Hepatocyte (in vitro differentiated cells): Measurements from ENCODE around the gene MLPH. TPM values are rescaled to one million over a fixed set of nuclear protein-coding genes. Genes with fewer than 3 reads are reported as not detected.

ENCODE experiments used
- DNase-seq: peaks from one replicate; pipeline ENCODE4 v3.0.0-alpha.2; 2016; ENCODE audit warnings: low spot score
- H2AFZ ChIP-seq: fragments of 200-600 bp; sonication (generic); 2 replicates; pipeline ENCODE4 v1.6.0; 2016; ENCODE audit warnings: antibody characterized with exemption, mild to moderate bottlenecking
- H3K27ac ChIP-seq: fragments of 200-600 bp; sonication (generic); 2 replicates; pipeline ENCODE4 v1.5.1; 2016; ENCODE audit warnings: mild to moderate bottlenecking
- H3K27me3 ChIP-seq: fragments of 200-600 bp; sonication (generic); 2 replicates; pipeline ENCODE4 v1.6.1; 2016
- H3K36me3 ChIP-seq: fragments of 200-600 bp; sonication (generic); replicated peaks from 2 replicates; pipeline ENCODE4 v1.5.1; 2016; ENCODE audit warnings: low read depth; ENCODE audit not compliant: insufficient read depth
- H3K4me1 ChIP-seq: fragments of 200-600 bp; sonication (generic); 2 replicates; pipeline ENCODE4 v1.5.1; 2016; ENCODE audit warnings: mild to moderate bottlenecking, moderate library complexity; ENCODE audit not compliant: insufficient read depth
- H3K4me2 ChIP-seq: fragments of 200-600 bp; sonication (generic); 2 replicates; pipeline ENCODE4 v1.6.0; 2016
- H3K4me3 ChIP-seq: fragments of 200-600 bp; sonication (generic); 2 replicates; pipeline ENCODE4 v1.5.1; 2016; ENCODE audit warnings: mild to moderate bottlenecking
- H3K79me2 ChIP-seq: fragments of 200-600 bp; sonication (generic); 2 replicates; pipeline ENCODE4 v1.6.0; 2017; ENCODE audit warnings: mild to moderate bottlenecking
- H3K9me2 ChIP-seq: fragments of 200-600 bp; sonication (generic); replicated peaks from 2 replicates; pipeline ENCODE4 v1.6.0; 2017; ENCODE audit warnings: mild to moderate bottlenecking; ENCODE audit not compliant: insufficient read depth
- H3K9me3 ChIP-seq: fragments of 200-600 bp; sonication (generic); 2 replicates; pipeline ENCODE4 v1.5.1; 2016; ENCODE audit warnings: low read depth, mild to moderate bottlenecking
- H4K20me1 ChIP-seq: fragments of 200-600 bp; sonication (generic); 2 replicates; pipeline ENCODE4 v1.6.0; 2016; ENCODE audit warnings: mild to moderate bottlenecking; ENCODE audit not compliant: insufficient read depth, poor library complexity, severe bottlenecking
- EZH2 ChIP-seq: fragments of 200-600 bp; sonication (generic); IDR thresholded peaks from 2 replicates; pipeline ENCODE4 v1.6.1; 2016; ENCODE audit warnings: antibody characterized with exemption, mild to moderate bottlenecking, borderline replicate concordance
- EZH2phosphoT487 ChIP-seq: fragments of 200-600 bp; sonication (generic); IDR thresholded peaks from one replicate; pipeline ENCODE4 v1.6.1; 2018; ENCODE audit warnings: antibody characterized with exemption, mild to moderate bottlenecking, low read depth, moderate library complexity; ENCODE audit not compliant: unreplicated experiment, severe bottlenecking
- WGBS: methylation state at CpG from one replicate; pipeline ENCODE4 v1.1.6; 2016; ENCODE audit warnings: low lambda C conversion rate; ENCODE audit errors: missing lambda C conversion rate; 5-methylcytosine and 5-hydroxymethylcytosine counted together
- polyA plus RNA-seq: library from polyadenylated mRNA; unstranded; fragments of >200 nt; fragmentation: Nextera tagmentation; extraction: Ambion mirVana; gene quantifications from 2 replicates; pipeline ENCODE4 v1.2.1, GENCODE V29; 2016
- total RNA-seq: library from RNA; depleted of rRNA; stranded (reverse); fragments of >200 nt; gene quantifications from 2 replicates; pipeline ENCODE4 v1.2.3, GENCODE V29; 2014
- TF ChIP-seq, protein P1 (sequence below): fragments of 200-600 bp; sonication (generic); IDR thresholded peaks from 2 replicates; pipeline ENCODE4 v1.5.1; 2016; ENCODE audit warnings: antibody characterized with exemption, mild to moderate bottlenecking; ENCODE audit not compliant: poor library complexity

Gene MLPH
- total and polyA plus RNA-seq, 2 experiments from 2014 or later = 6.7 to 12.3 TPM

DNA sequence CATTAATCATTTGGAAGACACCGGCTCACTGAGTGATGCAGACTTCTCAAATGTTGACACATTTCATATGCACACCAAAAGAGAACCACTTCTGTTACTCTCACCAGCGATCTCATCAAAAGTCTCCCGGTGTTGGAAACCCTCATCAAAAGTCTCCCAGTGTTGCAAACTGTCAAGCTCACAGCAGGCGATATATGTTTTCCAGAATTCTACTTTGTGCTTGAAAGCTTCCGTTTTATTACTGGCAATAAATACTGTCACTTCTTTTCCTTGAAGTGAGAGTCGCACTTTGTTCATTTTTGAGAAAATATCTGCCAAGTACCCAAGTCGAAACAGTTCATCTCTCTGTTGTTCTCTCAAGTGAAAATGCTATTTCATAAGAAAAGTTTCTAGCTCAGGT, 20.5 kb downstream of the MLPH start:
- Histone ChIP-seq H3K36me3 (no peaks in the 10 kb centered on the region), H2AFZ (no peak overlapping the region), H3K27ac (no peak overlapping the region), H3K4me3 (no peak overlapping the region), H4K20me1 (no peaks in the 10 kb centered on the region), H3K9me3 (no peaks in the 10 kb centered on the region), H3K27me3 (no peaks in the 10 kb centered on the region), H3K9me2 (no peaks in the 10 kb centered on the region), H3K79me2 (no peaks in the 10 kb centered on the region), H3K4me1 (peaks cover 6% of the 10 kb centered on the region), H3K4me2 (no peak overlapping the region)
- no peak for DNase-seq
- TF ChIP-seq, protein P1, sequence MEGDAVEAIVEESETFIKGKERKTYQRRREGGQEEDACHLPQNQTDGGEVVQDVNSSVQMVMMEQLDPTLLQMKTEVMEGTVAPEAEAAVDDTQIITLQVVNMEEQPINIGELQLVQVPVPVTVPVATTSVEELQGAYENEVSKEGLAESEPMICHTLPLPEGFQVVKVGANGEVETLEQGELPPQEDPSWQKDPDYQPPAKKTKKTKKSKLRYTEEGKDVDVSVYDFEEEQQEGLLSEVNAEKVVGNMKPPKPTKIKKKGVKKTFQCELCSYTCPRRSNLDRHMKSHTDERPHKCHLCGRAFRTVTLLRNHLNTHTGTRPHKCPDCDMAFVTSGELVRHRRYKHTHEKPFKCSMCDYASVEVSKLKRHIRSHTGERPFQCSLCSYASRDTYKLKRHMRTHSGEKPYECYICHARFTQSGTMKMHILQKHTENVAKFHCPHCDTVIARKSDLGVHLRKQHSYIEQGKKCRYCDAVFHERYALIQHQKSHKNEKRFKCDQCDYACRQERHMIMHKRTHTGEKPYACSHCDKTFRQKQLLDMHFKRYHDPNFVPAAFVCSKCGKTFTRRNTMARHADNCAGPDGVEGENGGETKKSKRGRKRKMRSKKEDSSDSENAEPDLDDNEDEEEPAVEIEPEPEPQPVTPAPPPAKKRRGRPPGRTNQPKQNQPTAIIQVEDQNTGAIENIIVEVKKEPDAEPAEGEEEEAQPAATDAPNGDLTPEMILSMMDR = no peak
- TF ChIP-seq EZH2 (no peak), EZH2phosphoT487 (no peak)
- 79% methylated on average over 7 of the region's 7 CpGs for WGBS

DNA sequence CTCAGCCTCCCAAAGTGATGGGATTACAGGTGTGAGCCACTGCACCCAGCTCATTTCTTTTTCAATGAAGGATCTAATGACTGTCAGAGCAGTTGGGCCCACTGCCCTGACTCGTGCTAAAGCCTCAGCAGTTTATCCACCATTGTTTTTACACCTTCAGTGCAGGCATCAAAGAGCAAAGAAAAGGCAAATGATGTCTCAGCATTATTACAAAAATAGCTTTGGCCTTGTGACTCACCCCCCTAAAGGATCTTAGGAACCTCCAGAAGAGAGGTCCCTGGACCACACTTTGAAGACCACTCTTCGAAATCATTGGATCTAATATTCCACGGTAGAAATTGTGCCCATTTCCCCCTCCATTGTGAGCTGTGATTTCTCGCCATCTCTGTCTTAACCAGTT, 21.3 kb downstream of the MLPH start:
- Histone ChIP-seq H3K9me2 (no peaks in the 10 kb centered on the region), H3K27ac (no peak overlapping the region), H3K4me1 (no peaks in the 10 kb centered on the region), H3K4me3 (no peak overlapping the region), H4K20me1 (no peaks in the 10 kb centered on the region), H3K9me3 (no peaks in the 10 kb centered on the region), H3K27me3 (no peaks in the 10 kb centered on the region), H2AFZ (no peak overlapping the region), H3K36me3 (no peaks in the 10 kb centered on the region), H3K4me2 (no peak overlapping the region), H3K79me2 (no peaks in the 10 kb centered on the region)
- TF ChIP-seq, protein P1 = no peak
- TF ChIP-seq EZH2 (no peak), EZH2phosphoT487 (no peak)
- 97% methylated on average over 4 of the region's 4 CpGs for WGBS
- DNase-seq = no peak

DNA sequence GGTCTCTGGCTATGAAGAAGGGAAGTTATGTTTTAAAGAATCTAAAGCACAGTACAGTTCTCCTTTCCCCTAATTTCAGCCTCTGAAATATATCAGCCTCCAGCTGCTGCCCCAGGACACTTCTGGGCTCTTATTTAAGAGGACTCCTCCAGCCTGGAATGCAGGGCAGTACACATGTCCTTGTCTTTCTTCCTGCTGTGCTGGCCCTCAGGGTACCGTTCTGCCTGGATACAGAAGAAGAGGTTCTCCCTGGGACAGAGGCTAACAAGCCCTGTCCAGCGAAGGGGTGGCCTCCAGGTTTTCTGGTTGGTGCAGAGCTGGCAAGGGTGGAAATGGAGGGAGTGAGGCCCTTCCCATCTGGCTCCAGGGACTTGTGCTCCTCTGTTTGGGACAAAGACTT, 22.1 kb downstream of the MLPH start:
- H4K20me1 ChIP-seq = no peaks in the 10 kb centered on the region
- no peaks in the 10 kb centered on the region for H3K9me3 ChIP-seq
- H3K27me3 ChIP-seq = no peaks in the 10 kb centered on the region
- DNase-seq = no peak
- H3K36me3 ChIP-seq = no peaks in the 10 kb centered on the region
- TF ChIP-seq, protein P1 = no peak
- TF ChIP-seq EZH2phosphoT487 = no peak
- no peak for TF ChIP-seq EZH2
- H3K4me3 ChIP-seq = no peak overlapping the region
- no peak overlapping the region for H3K4me2 ChIP-seq
- no peak overlapping the region for H3K27ac ChIP-seq
- no peak overlapping the region for H2AFZ ChIP-seq
- H3K4me1 ChIP-seq = no peaks in the 10 kb centered on the region
- 91% methylated on average over 2 of the region's 2 CpGs for WGBS
- H3K79me2 ChIP-seq = no peaks in the 10 kb centered on the region
- H3K9me2 ChIP-seq = no peaks in the 10 kb centered on the region

DNA sequence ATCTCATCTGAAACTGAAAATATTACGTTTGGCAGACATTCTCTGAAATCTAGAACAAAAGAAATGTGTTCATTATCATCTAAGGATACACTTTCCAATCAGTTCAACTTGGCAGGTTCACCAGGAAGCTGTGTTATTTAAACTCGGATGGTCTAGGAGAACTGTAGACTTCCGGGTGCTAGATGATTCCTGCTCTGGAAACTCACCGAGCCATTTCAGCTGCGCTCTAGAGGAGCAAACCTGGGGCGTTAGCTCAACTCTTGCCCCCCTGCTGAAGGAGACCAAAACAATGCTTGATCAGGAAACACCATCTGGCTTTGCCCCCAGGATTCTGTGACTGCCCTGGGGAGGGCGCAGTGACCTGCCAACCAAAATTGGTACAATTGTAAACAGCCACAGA, 22.9 kb downstream of the MLPH start:
- Histone ChIP-seq H3K9me3 (no peaks in the 10 kb centered on the region), H4K20me1 (no peaks in the 10 kb centered on the region), H2AFZ (no peak overlapping the region), H3K9me2 (no peaks in the 10 kb centered on the region), H3K4me3 (no peak overlapping the region), H3K27me3 (no peaks in the 10 kb centered on the region), H3K4me1 (no peaks in the 10 kb centered on the region), H3K4me2 (no peak overlapping the region), H3K79me2 (no peaks in the 10 kb centered on the region), H3K27ac (no peak overlapping the region), H3K36me3 (no peaks in the 10 kb centered on the region)
- 82% methylated on average over 7 of the region's 7 CpGs for WGBS
- DNase-seq = no peak
- no peak for TF ChIP-seq EZH2
- TF ChIP-seq, protein P1 = no peak
- TF ChIP-seq EZH2phosphoT487 = no peak
